ENCODE data around the gene EXOC2.

The EXOC2 gene

DNA sequence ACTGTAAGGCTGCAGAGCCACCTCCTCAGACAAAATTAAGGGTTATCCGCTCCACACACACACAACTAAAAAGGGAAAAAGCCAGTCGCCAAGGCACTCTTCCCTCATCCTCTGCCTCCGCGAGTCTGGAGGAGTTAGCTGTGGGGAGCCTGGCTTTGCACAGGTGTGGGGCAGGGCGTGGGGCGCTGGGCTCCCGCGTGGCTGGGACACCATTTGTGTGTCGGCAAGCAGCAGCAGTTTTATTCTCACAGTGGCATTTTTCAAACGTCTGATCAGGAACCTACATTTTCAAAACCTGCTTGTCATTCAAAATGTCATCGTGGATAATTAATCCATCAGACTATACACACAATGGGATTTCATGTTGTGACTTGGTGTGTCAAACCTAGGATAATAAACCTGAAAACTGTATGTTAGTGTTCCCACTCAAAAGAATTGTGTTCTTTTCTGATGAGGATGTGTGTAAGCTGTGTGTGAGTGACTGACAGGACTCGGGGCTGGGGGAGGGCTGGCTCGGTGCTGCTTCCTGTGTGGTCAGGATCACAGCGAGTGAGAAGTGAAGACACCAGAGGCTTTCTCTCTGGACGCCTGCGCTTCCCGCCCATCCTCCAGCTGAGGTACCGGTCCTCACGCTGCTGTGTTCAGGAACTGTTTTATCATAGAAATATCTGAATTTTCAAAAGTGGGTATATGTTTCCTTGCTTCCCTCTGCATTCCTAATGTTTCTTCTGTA, 218.3 kb downstream of the EXOC2 start:
- peak; percentile 16 for TF ChIP-seq PAX5 (IDR thresholded peaks at IDR 0.05; ENCODE audit: insufficient read depth, low read length, severe bottlenecking)
- no peak for TF ChIP-seq POU2F2 (IDR thresholded peaks at IDR 0.05; ENCODE audit: low read depth, low read length)
- DNase-seq (ENCODE audit: insufficient read length, low spot score) = peak; percentile 72
- peak; percentile 93 for FAIRE-seq

DNA sequence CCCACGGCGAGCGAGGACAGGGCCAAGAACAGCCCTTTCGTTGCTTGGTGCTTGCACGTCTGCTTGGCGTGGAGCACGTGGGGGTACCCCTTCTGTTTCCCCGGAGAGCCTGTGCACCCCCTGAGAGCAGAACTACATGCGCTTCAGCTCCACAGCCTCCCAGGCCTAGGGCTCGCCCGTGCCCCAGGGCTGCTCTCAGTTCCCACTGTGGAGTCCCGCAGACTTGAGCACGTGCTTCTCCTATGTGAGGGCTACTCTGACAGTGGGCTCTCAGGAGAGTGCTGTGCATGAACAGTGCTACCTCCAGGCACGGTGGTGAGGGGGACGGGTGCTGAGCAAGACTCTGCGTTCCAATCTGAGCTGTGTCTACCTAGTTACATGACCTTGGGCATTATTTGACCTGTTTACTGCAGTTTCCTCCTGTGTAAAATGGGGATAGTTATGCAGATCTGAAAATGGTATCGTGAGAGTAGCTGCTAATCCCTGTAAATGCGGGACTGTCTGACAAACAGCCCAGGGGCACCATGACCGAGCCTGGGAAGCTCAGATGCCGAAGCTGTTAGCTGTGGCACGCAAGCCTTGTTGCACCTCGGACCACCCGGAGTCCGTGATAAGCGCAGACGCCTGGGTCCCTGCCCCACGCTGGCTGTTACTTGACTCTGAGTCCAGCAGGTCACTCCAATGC, 219.0 kb downstream of the EXOC2 start:
- FAIRE-seq (no peak), DNase-seq (ENCODE audit: insufficient read length, low spot score) (no peak)
- TF ChIP-seq PAX5 (IDR thresholded peaks at IDR 0.05; ENCODE audit: insufficient read depth, low read length, severe bottlenecking) = no peak
- TF ChIP-seq TAF1 (IDR thresholded peaks at IDR 0.05; ENCODE audit: low read depth, low read length) = no peak
- no peak for TF ChIP-seq POLR2A (IDR thresholded peaks at IDR 0.05; ENCODE audit: low read depth, low read length)
- no peak for TF ChIP-seq POU2F2 (IDR thresholded peaks at IDR 0.05; ENCODE audit: low read depth, low read length)
- no peak for TF ChIP-seq POLR2AphosphoS5 (IDR thresholded peaks at IDR 0.05; ENCODE audit: low read depth, low read length)
- TF ChIP-seq SPI1 (IDR thresholded peaks at IDR 0.05; ENCODE audit: low read depth, low read length) = no peak

- no peak for DNase-seq (ENCODE audit: insufficient read length, low spot score)
- TF ChIP-seq SPI1 (IDR thresholded peaks at IDR 0.05; ENCODE audit: low read depth, low read length) = no peak
- no peak for TF ChIP-seq TAF1 (IDR thresholded peaks at IDR 0.05; ENCODE audit: low read depth, low read length)
- no peak for TF ChIP-seq POLR2A (IDR thresholded peaks at IDR 0.05; ENCODE audit: low read depth, low read length)
- TF ChIP-seq POLR2AphosphoS5 (IDR thresholded peaks at IDR 0.05; ENCODE audit: low read depth, low read length) = no peak
- no peak for TF ChIP-seq POU2F2 (IDR thresholded peaks at IDR 0.05; ENCODE audit: low read depth, low read length)
- no peak for TF ChIP-seq PAX5 (IDR thresholded peaks at IDR 0.05; ENCODE audit: insufficient read depth, low read length, severe bottlenecking)
- FAIRE-seq = no peak
Measured at GRCh38 chr6:473356-473755, 219.6 kb downstream of the EXOC2 start.

DNA sequence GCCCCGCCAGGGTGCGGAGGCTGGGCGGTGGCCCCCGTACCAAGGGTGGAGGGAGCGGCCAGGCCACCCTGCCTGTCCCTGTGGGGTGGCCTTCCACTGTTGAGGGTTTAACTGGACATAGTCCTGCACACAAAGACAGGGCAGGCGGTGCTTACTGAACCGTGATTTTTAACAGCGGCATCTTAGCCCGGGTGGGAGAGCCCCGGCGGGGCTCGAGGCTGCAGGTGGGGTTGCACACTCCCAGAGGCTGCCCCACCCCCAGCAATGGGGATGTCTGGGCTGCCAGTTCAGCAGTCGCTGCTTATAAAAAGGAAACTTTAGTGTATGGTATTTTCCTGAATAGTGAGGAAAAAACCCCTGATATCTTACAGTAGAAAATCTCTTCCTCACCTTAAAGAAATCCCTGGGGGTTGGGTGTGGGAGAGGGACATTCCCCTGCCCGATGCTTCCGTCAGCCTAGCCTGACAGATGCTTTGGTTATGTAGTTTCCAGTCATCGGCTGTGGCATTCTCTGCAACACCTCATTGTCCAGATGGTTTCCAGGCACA, 222.0 kb downstream of the EXOC2 start:
- TF ChIP-seq POU2F2 (IDR thresholded peaks at IDR 0.05; ENCODE audit: low read depth, low read length) = no peak
- no peak for TF ChIP-seq POLR2AphosphoS5 (IDR thresholded peaks at IDR 0.05; ENCODE audit: low read depth, low read length)
- TF ChIP-seq PAX5 (IDR thresholded peaks at IDR 0.05; ENCODE audit: insufficient read depth, low read length, severe bottlenecking) = peak; percentile 58
- no peak for TF ChIP-seq TAF1 (IDR thresholded peaks at IDR 0.05; ENCODE audit: low read depth, low read length)
- FAIRE-seq (peak; percentile 85), DNase-seq (ENCODE audit: insufficient read length, low spot score) (no peak)

DNA sequence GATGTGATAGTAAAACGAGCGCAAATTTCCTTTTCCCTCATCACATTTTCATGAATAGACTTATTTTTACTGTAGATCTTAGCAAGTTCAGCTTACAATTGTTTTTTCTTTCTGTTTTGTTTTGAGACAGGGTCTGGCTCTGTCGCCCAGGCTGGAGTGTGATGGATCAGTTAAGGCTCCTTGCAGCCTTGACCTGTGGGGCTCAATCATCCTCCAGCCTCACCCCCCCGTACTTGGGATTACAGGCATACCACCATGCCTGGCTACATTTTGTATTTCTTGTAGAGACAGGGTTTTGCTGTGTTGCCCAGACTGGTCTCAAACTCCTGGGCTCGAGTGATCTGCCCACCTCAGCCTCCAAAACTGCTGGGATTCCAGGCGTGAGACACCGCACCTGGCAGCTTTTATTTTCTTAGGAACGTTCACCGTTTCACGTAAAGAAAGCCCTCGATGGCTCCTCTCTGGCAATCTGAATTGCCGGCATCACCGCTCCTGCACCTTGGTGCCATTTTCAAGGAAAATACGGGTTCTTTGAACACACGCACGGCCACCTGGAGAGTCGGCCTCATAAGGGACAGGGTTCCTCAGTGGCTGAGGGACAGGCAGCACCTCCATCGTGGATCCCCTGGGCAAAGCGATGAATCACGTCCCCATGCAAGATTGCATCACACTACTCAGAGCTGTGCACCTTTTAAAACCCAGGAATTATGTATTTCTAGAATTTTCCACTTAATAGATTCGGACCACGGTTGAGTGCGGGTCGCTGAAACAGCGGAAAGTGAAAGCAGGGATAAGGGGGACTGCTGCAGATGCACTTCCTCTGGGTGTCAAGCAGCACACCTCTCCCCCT, 222.7 kb downstream of the EXOC2 start:
- TF ChIP-seq SPI1 (IDR thresholded peaks at IDR 0.05; ENCODE audit: low read depth, low read length) (peak; percentile 27; the same call in 1 of the 2 replicates), POU2F2 (IDR thresholded peaks at IDR 0.05; ENCODE audit: low read depth, low read length) (no peak)
- FAIRE-seq (no peak), DNase-seq (ENCODE audit: insufficient read length, low spot score) (no peak)

DNA sequence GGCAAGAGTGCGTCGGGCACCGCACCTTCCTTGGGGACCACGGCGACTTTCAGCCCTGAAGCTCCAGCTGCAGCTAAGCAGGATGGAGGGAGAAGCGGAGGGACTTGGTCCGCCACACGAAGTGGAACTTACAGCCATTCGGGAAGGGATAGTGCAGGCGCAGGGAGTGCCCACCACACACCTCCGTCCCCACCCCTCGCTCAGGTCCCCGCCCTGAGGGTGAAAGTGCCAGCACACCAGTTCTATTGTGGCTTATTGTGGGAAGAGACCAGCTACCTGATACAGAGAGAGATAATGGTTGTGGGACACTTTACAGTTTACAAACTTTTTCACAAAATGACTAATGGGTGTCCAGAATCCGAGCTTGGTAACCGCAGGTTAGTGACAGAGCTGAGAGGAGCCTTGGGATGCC, 225.3 kb downstream of the EXOC2 start:
- DNase-seq (ENCODE audit: insufficient read length, low spot score) = no peak
- no peak for FAIRE-seq
- TF ChIP-seq POLR2A (IDR thresholded peaks at IDR 0.05; ENCODE audit: low read depth, low read length) (no peak), PAX5 (IDR thresholded peaks at IDR 0.05; ENCODE audit: insufficient read depth, low read length, severe bottlenecking) (no peak), POLR2AphosphoS5 (IDR thresholded peaks at IDR 0.05; ENCODE audit: low read depth, low read length) (no peak), TAF1 (IDR thresholded peaks at IDR 0.05; ENCODE audit: low read depth, low read length) (no peak), POU2F2 (IDR thresholded peaks at IDR 0.05; ENCODE audit: low read depth, low read length) (no peak), SPI1 (IDR thresholded peaks at IDR 0.05; ENCODE audit: low read depth, low read length) (no peak)

DNA sequence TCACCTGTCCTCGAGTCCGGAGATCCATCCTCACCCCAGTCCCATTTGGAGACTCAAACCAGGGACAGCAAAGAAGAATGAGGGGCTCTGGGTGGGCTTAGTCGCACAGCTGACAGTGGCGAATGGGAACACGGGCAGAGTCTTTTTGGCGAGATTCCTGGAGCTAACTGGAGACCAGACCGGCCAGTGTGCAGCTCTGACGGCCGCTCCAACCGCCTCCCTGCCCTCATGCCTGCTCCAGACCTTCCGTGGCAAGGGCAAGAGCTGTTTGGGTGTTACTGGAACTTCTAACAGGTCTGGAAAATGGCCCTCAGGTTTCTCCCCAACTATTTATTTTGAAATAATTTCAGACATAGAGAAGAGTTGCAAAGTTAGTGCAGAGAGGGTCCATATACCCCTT, 225.8 kb downstream of the EXOC2 start:
- DNase-seq (ENCODE audit: insufficient read length, low spot score) (no peak), FAIRE-seq (no peak)
- TF ChIP-seq POU2F2 (IDR thresholded peaks at IDR 0.05; ENCODE audit: low read depth, low read length) (no peak), POLR2A (IDR thresholded peaks at IDR 0.05; ENCODE audit: low read depth, low read length) (no peak)

GRCh38 chr6:466564-466963, 226.4 kb downstream of the EXOC2 start:
- no peak for TF ChIP-seq POLR2A (IDR thresholded peaks at IDR 0.05; ENCODE audit: low read depth, low read length)
- TF ChIP-seq TAF1 (IDR thresholded peaks at IDR 0.05; ENCODE audit: low read depth, low read length) = no peak
- TF ChIP-seq PAX5 (IDR thresholded peaks at IDR 0.05; ENCODE audit: insufficient read depth, low read length, severe bottlenecking) = no peak
- no peak for TF ChIP-seq POLR2AphosphoS5 (IDR thresholded peaks at IDR 0.05; ENCODE audit: low read depth, low read length)
- no peak for TF ChIP-seq SPI1 (IDR thresholded peaks at IDR 0.05; ENCODE audit: low read depth, low read length)
- TF ChIP-seq POU2F2 (IDR thresholded peaks at IDR 0.05; ENCODE audit: low read depth, low read length) = no peak
- no peak for FAIRE-seq
- no peak for DNase-seq (ENCODE audit: insufficient read length, low spot score)

DNA sequence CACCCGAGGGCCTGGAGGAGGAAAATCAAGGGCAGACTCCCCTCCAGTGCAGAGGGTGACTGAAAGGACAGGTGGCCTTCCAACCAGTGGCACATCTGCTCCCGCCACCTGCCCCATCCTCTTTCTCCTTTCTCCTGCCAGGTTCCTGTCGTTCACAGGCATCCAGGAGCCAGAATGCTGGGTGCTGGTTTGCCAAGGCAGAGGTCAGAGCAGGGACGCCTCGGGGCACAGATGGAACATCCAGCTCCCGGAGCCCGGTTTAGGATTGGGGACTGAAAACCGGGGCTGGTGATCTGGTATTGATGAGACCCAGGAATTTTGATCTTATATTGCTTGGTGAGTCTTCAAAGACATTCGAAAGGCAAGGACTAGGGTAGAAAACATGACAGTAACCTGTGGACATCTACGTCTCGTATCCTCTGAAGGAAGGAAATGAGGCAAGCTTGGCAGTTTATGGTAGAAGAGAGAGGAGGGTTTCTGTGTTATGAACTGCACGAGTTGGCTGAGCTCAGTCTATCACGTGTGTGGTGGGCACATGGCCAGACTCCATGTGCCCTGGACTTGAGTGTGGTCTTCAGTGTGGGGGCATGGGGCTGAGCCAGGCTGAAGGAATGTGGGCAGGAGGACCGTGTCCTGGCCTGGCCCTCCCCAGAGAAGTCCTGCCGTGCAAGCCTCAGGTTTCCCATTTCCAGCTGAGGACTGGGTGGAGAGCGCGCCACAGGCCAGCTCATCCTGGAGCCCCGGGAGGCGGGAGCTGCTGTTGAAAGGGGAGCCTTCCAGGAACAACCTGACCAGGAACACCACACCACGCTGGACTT, 227.2 kb downstream of the EXOC2 start:
- no peak for TF ChIP-seq POU2F2 (IDR thresholded peaks at IDR 0.05; ENCODE audit: low read depth, low read length)
- DNase-seq (ENCODE audit: insufficient read length, low spot score) = no peak

More for the DNA sequence above, 227.2 kb downstream of the EXOC2 start:
- no peak for FAIRE-seq
